Heart left ventricle (tissue), 16 donors: ENCODE measurements around the gene ACADSB. TPM values are rescaled to one million over a fixed set of nuclear protein-coding genes. Genes with fewer than 3 reads are reported as not detected.

Experiments
- ATAC-seq, 4 donors: fragments of 200-7000 bp; cut with Tn5 transposase; one replicate each; pipeline ENCODE4 v1.9.1; 2020 to 2022; ENCODE audit warnings: moderate library complexity in 4 of 4, mild to moderate bottlenecking in 3 of 4, moderate number of reproducible peaks in 1 of 4
- DNase-seq, 5 donors: peaks; one replicate each; pipeline ENCODE4 v3.0.0-alpha.2; 2020
- H3K27ac ChIP-seq, 12 donors: fragments of 200-600 bp; sonication (generic) in 4 of 12; one replicate each; pipeline versions ENCODE4 v1.5.0 to v1.8.0; 2016 to 2022; ENCODE audit warnings: mild to moderate bottlenecking in 2 of 12
- H3K27me3 ChIP-seq, 9 donors: fragments of 200-600 bp; sonication (generic) in 2 of 9; one replicate each; pipeline versions ENCODE4 v1.5.1 to v1.8.0; 2016 to 2022; ENCODE audit warnings: mild to moderate bottlenecking in 3 of 9
- H3K36me3 ChIP-seq, 9 donors: fragments of 200-600 bp; sonication (generic) in 2 of 9; one replicate each; pipeline versions ENCODE4 v1.5.0 to v1.8.0; 2018 to 2022; ENCODE audit warnings: mild to moderate bottlenecking in 2 of 9
- H3K4me1 ChIP-seq, 12 donors: fragments of 200-600 bp; sonication (generic) in 4 of 12; one replicate each; pipeline versions ENCODE4 v1.5.0 to v1.8.0; 2016 to 2022; ENCODE audit warnings: mild to moderate bottlenecking in 3 of 12
- H3K4me3 ChIP-seq, 12 donors: fragments of 200-600 bp; sonication (generic) in 4 of 12; one replicate each; pipeline versions ENCODE4 v1.5.0 to v1.8.0; 2017 to 2022; ENCODE audit warnings: mild to moderate bottlenecking in 9 of 12, moderate library complexity in 4 of 12
- H3K9me3 ChIP-seq, 12 donors: fragments of 200-600 bp; sonication (generic) in 4 of 12; one replicate each; pipeline versions ENCODE4 v1.5.0 to v1.8.0; 2016 to 2022; ENCODE audit warnings: mild to moderate bottlenecking in 1 of 12
- POLR2A ChIP-seq, 2 donors: fragments of 450-650 bp; IDR thresholded peaks; one replicate each; pipeline ENCODE4 v1.6.1; 2017; ENCODE audit warnings: antibody characterized with exemption in 2 of 2, mild to moderate bottlenecking in 2 of 2, moderate library complexity in 2 of 2
- WGBS, 4 donors: extraction: QIAGEN DNeasy Blood & Tissue Kit in 2 of 4; methylation state at CpG; one replicate each; pipeline versions ENCODE4 v1.1.5 to v1.1.7; 2013 to 2018; 5-methylcytosine and 5-hydroxymethylcytosine counted together
- intact Hi-C, 10 donors: fragments of 100-400 bp; cut with DNase I; formaldehyde crosslinking; loops; one replicate each; pipeline versions ENCODE4 v1.11.1 to v1.14.2; 2022
- polyA plus RNA-seq, 2 donors: library from polyadenylated mRNA; stranded (reverse); fragments of 200-250 nt; gene quantifications; one replicate each; pipeline ENCODE4 v1.2.3, GENCODE V29; 2013
- total RNA-seq, 9 donors: library from RNA; depleted of rRNA in 2 of 9; stranded (reverse); fragments of >200 nt in 2 of 9; fragmentation: NEBNext Ultra II Directional in 3 of 9; extraction: Animal tissue kit (Norgen Biotek cat#: 25700) in 3 of 9; gene quantifications; one replicate each; pipeline versions ENCODE4 v1.1.0 to v1.2.4, GENCODE V29; 2016 to 2023
- TF ChIP-seq, protein P1 (sequence below), 12 donors: fragments of 200-600 bp; sonication (generic) in 4 of 12; IDR thresholded peaks; one replicate each; pipeline versions ENCODE4 v1.5.0 to v1.8.0; 2018 to 2022; ENCODE audit warnings: antibody characterized with exemption in 12 of 12, mild to moderate bottlenecking in 5 of 12
- donor health status: ischemic (EF 13 %, LVEDD 7.1; RV severe dilation, severe dysfunction).
- donor health status: healthy with polysubstance abuse.
- donor health status: DM: no; HTN: yes; CAD: no.
- donor health status: DM: no; HTN: no; CAD: no.
- donor health status: ischemic (EF 25% LVEDD 6.9; RV normal size, moderate dysfunction).
- donor health status: ischemic (EF 25% LVEDD 5.7; RV mildly dilated, moderate dysfunction).
- donor health status: healthy.
- donor health status: DM: yes; HTN: yes; CAD: no.
- donor health status: ischemic (EF 35%, LVEDD 5.7; RV mildly dilated, moderate dysfunction).
- donor health status: nonischemic (EF 11% LVEDD 7.7; RV severe dilation, severe dysfunction).
- donor health status: DM: yes; HTN: yes; CAD: no.
- donor health status: PGD.
- donor health status: ischemic (EF 29% LVEDD 5.4; RV normal size, mild dysfunction).
- donor health status: nonischemic (EF 23%, LVEDD 6.1; RV moderate dilation, normal function).

Gene ACADSB
- total and polyA plus RNA-seq, 11 donors: 9.6 to 102 (median 53.4) TPM

- Histone ChIP-seq H3K27ac (no peak overlapping the region), H3K9me3 (peaks cover 0 to 5% (median 0%) of the 10 kb centered on the region in 12 donors), H3K4me3 (no peak overlapping the region), H3K27me3 (peaks cover 0 to 5% (median 0%) of the 10 kb centered on the region in 9 donors), H3K4me1 (no peaks in the 10 kb centered on the region), H3K36me3 (no peaks in the 10 kb centered on the region)
- 52 to 56% (median 53%) methylated on average over 5 of the region's 5 CpGs for WGBS, 4 donors
- peak in 1 of 4 donors; percentile 24 for ATAC-seq
- intact Hi-C loops: no loop called here
- no peak for DNase-seq
- TF ChIP-seq, protein P1, sequence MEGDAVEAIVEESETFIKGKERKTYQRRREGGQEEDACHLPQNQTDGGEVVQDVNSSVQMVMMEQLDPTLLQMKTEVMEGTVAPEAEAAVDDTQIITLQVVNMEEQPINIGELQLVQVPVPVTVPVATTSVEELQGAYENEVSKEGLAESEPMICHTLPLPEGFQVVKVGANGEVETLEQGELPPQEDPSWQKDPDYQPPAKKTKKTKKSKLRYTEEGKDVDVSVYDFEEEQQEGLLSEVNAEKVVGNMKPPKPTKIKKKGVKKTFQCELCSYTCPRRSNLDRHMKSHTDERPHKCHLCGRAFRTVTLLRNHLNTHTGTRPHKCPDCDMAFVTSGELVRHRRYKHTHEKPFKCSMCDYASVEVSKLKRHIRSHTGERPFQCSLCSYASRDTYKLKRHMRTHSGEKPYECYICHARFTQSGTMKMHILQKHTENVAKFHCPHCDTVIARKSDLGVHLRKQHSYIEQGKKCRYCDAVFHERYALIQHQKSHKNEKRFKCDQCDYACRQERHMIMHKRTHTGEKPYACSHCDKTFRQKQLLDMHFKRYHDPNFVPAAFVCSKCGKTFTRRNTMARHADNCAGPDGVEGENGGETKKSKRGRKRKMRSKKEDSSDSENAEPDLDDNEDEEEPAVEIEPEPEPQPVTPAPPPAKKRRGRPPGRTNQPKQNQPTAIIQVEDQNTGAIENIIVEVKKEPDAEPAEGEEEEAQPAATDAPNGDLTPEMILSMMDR (IDR thresholded peaks at IDR 0.05): no peak
- TF ChIP-seq POLR2A (IDR thresholded peaks at IDR 0.05): no peak
These were observed 34.8 kb upstream of the ACADSB start for GRCh38 chr10:122974023-122974422.

DNA sequence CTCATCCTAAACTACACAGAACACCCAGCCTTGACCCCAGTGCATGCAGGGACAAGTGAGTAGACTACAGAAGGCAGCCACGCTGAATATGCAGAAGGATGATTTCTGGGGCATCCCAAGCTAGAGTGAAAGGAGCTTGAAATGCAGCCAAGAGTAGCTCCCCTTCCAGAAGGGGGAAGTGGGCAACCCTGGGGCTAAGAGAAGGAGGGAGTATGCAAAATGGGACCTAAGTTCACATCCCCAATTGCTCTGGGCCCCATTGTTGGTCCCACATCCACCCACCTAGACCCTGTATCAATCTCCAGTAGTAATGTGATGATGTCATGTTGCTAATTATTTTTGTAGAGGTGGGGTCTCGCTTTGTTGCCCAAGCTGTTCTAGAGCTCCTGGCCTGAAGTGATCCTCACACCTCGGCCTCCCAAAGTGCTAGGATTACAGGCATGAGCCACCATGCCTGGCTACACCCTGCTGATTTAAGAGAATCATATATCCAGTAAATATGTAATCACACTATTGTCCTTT lies 34.2 kb upstream of the ACADSB start:
- no peak overlapping the region for H3K4me3 ChIP-seq
- 82 to 90% (median 86%) methylated on average over 3 of the region's 3 CpGs for WGBS, 4 donors
- DNase-seq: no peak

DNA sequence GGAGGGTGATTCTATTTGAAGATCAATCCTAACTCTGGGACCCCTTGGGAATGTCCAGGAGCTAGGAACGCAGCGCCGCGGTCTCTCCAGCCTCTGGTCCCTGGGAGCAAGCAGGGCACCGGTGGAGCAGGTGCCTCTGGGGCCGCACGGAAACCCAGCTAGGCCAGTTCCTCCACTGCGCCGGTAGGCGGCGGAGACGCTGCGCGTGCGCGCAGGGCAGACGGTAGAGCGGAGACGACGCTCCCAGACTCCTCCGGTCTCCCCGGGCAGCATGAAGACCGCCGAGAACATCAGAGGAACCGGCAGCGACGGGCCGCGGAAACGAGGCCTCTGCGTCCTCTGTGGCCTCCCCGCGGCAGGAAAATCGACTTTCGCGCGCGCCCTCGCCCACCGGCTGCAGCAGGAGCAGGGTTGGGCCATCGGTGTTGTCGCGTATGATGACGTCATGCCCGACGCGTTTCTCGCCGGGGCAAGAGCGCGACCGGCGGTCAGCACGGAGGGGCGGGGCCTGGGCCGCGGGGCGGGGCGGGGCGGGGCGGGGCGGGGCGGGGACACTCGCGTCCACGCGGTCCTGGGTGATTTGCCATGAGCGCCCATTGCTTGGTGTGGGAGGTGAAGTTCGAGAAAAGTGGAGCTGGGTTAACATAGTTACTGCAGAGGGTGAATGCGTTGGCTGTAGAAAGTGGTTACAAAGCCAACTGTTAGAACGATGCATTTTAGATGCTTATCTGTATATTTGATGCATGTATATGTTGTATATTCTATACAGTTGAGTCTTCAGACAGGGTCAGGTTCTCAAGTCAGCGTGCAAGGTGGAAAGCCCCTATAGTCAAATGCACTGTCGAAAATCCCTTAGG lies 28.4 kb upstream of the ACADSB start, which contains the start of gene PSTK:
Gene PSTK (plus strand): TSS at position 193 of the 857 bp plus-strand sequence. CDS start 79 bp downstream, at position 272.
- peak within 1 kb of the TSS; percentile 41 to 92 (median 74) for H3K4me3 ChIP-seq
- peak; percentile 91 to 96 (median 94) for DNase-seq
- peak within 1 kb of the TSS; percentile 86 to 96 (median 92) for H3K27ac ChIP-seq
- TF ChIP-seq, protein P1 (IDR thresholded peaks at IDR 0.05): peak; percentile 86 to 98 (median 95)
- peak in 1 of 2 donors; percentile 53 for TF ChIP-seq POLR2A (IDR thresholded peaks at IDR 0.05)
- ATAC-seq: peak; percentile 97 to 99 (median 99)
- peaks cover 0 to 13% (median 3%) of the 10 kb centered on the region in 9 donors for H3K36me3 ChIP-seq
- H3K27me3 ChIP-seq: no peaks in the 10 kb centered on the region
- intact Hi-C loops: loop anchor here in 5 of 10 donors (1.0 to 10.0 kb wide), 5 partner anchors 26 to 606 kb away; partner anchors contain the start of genes C10orf88 (in 4 of the 5), IKZF5 (in 2 of the 5), ACADSB (in 1 of the 5) and PLEKHA1 (in 1 of the 5)
- H3K4me1 ChIP-seq: peaks cover 0 to 13% (median 6%) of the 10 kb centered on the region in 12 donors
- H3K9me3 ChIP-seq: no peaks in the 10 kb centered on the region
- WGBS, 4 donors: 0 to 4% (median 1%) methylated on average over 21 to 73 of the region's 73 CpGs

More for the DNA sequence above, 34.2 kb upstream of the ACADSB start:
- no peak for TF ChIP-seq POLR2A (IDR thresholded peaks at IDR 0.05)
- TF ChIP-seq, protein P1 (IDR thresholded peaks at IDR 0.05): no peak
- Histone ChIP-seq H3K4me1 (peaks cover 0 to 3% (median 1%) of the 10 kb centered on the region in 12 donors), H3K36me3 (no peaks in the 10 kb centered on the region), H3K9me3 (no peaks in the 10 kb centered on the region), H3K27me3 (peaks cover 0 to 5% (median 0%) of the 10 kb centered on the region in 9 donors), H3K27ac (no peak overlapping the region)
- ATAC-seq: no peak
- intact Hi-C loops: no loop called here
